Measurements from ENCODE around the gene CDH13.
A peak's percentile ranks its signal among the peaks of the same experiment; 100 is the strongest.

Gene CDH13

GRCh38 chr16:82699260-82699659 is 72.5 kb downstream of the CDH13 start:
- no peak for DNase-seq (ENCODE audit: low read depth)

GRCh38 chr16:82699711-82700495 is 73.1 kb downstream of the CDH13 start:
- DNase-seq (ENCODE audit: low read depth) = peak; percentile 90

- DNase-seq (ENCODE audit: low read depth) = no peak
These were observed 73.9 kb downstream of the CDH13 start for GRCh38 chr16:82700541-82701235.

- no peak for DNase-seq (ENCODE audit: low read depth)
These were observed 74.7 kb downstream of the CDH13 start for GRCh38 chr16:82701442-82701955.

GRCh38 chr16:82703161-82703560 is 76.4 kb downstream of the CDH13 start:
- DNase-seq (ENCODE audit: low read depth) = no peak

DNA sequence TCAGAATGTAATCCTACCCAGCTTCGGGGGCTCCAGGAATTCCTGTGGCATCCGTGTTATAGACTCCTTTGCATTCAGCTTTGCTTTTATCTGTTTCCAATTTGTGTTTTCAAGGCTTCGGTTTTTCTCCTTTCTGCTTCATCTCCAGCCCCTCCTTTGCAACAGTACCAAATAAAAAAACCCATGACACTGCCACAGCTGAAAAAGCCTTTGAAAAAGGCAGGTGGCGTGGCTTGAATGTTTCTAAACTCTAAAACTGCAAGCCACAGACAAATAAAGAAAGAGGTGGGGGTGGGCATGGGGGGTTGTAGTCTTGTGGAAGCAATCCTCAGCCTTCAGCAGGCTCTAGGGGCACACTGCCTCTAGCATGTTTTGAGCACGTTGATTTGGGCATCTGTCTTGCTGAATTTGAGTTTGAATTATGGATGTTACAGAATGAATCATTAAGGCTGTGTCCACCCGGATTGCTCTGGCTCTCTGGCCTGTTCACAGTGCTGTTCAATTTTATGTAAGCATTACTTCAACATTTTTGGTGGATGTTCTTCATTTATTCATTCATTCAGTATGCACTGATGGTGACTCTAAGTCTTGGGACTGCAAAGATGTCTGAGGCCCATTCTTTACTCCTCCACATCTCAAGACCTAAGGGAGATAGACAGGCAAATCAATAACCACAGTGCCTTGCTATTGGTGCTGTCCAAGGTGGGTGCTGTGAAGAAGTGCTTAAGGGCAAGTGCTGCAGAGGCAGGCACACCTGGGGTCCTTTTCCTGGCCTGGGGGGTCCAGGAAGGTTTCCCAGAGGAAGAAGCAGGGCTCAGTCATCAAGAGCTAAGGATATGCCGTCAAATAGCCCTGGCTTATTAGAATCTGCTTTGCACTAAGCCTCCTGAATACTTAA is 77.4 kb downstream of the CDH13 start:
- DNase-seq (ENCODE audit: low read depth) = no peak

GRCh38 chr16:82709987-82710386 is 83.2 kb downstream of the CDH13 start:
- DNase-seq (ENCODE audit: low read depth) = no peak

GRCh38 chr16:82713778-82714177 is 87.0 kb downstream of the CDH13 start:
- DNase-seq (ENCODE audit: low read depth) = no peak

- DNase-seq (ENCODE audit: low read depth) = no peak
These were observed 88.4 kb downstream of the CDH13 start for GRCh38 chr16:82715160-82715559.

- DNase-seq (ENCODE audit: low read depth) = no peak
These were observed 89.1 kb downstream of the CDH13 start for GRCh38 chr16:82715833-82716232.

GRCh38 chr16:82716361-82716855 is 89.6 kb downstream of the CDH13 start:
- no peak for DNase-seq (ENCODE audit: low read depth)

DNA sequence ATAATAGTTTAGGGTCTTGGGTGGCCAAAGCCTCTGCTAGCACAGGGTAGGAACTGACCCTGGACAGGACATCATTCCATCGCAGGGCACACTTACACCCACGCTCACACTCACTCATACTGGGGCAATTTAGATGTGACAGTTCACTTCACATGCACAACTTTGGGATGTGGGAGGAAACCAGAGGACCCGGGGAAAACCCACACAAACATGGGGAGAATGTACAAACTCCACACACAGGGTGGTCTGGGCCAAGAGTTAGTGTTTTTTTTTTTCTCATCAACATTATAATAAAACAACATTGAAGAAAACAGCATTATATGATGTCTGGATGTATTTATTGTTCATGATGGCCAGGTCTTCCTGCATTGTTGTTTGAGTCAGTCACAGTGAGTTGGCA is 93.6 kb downstream of the CDH13 start:
- no peak for DNase-seq (ENCODE audit: low read depth)

DNA sequence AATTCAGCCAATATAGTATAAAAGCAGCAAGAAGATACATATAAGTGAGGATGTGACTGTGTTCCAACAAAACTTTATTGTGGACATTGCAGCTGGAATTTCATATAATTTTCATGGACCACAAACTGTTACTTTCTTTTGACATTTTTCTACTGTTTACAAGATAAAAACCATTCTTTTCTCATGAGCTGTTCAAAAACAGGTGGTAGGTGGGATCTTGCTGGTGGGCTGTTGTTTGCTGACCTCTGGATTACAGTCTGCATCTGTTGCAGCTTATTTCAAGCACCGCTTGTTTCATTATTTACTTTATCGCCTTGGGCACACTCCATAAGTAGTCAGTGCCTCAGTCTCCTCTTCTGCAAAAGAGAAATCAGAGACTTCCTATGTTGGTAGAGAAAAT is 99.5 kb downstream of the CDH13 start:
- DNase-seq (ENCODE audit: low read depth) = no peak

- DNase-seq (ENCODE audit: low read depth) = no peak
These were observed 102.1 kb downstream of the CDH13 start for GRCh38 chr16:82728901-82729300.

DNA sequence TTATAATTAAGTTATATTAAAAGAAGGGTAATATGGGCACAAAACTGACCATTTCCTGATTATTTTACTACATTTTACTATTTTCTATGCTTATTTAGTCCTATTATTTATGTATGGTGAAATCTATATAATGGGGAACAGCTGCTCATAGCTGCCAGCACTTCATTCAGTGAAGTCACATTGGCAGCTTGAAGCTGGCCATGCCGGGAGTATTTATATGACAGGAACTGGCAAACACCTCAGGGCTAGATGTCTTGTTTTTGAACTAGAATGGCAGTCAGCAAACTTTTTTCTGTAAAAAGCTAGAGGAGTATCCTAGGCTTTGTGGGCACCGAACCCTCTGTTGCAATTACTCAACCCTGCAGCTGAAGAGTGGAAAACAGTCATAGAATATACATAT is 104.1 kb downstream of the CDH13 start:
- peak; percentile 6 for DNase-seq (ENCODE audit: low read depth)

GRCh38 chr16:82732461-82732860 is 105.7 kb downstream of the CDH13 start:
- no peak for DNase-seq (ENCODE audit: low read depth)

GRCh38 chr16:82735186-82735585 is 108.4 kb downstream of the CDH13 start:
- no peak for DNase-seq (ENCODE audit: low read depth)

- DNase-seq (ENCODE audit: low read depth) = no peak
These were observed 108.9 kb downstream of the CDH13 start for GRCh38 chr16:82735673-82736091.

- no peak for DNase-seq (ENCODE audit: low read depth)
These were observed 109.5 kb downstream of the CDH13 start for GRCh38 chr16:82736224-82736623.

GRCh38 chr16:82738699-82739098 is 111.9 kb downstream of the CDH13 start:
- no peak for DNase-seq (ENCODE audit: low read depth)

- DNase-seq (ENCODE audit: low read depth) = no peak
These were observed 114.4 kb downstream of the CDH13 start for GRCh38 chr16:82741073-82741615.

- no peak for DNase-seq (ENCODE audit: low read depth)
These were observed 118.2 kb downstream of the CDH13 start for GRCh38 chr16:82744958-82745357.

All from fibroblast of the conjunctiva (primary cell).